Stimulated activated CD8-positive, alpha-beta memory T cell treated with anti-CD3 and anti-CD28 coated beads, Interleukin-12 subunit alpha, Interleukin-12 subunit beta, amount 100 ng/mL, for 24 hours (primary cell): ENCODE measurements around the gene DPP3.

Experiments used
- DNase-seq: peaks from one replicate; pipeline ENCODE4 v3.0.0-alpha.2; 2020; ENCODE audit errors: extremely low read depth

DPP3 gene

DNA sequence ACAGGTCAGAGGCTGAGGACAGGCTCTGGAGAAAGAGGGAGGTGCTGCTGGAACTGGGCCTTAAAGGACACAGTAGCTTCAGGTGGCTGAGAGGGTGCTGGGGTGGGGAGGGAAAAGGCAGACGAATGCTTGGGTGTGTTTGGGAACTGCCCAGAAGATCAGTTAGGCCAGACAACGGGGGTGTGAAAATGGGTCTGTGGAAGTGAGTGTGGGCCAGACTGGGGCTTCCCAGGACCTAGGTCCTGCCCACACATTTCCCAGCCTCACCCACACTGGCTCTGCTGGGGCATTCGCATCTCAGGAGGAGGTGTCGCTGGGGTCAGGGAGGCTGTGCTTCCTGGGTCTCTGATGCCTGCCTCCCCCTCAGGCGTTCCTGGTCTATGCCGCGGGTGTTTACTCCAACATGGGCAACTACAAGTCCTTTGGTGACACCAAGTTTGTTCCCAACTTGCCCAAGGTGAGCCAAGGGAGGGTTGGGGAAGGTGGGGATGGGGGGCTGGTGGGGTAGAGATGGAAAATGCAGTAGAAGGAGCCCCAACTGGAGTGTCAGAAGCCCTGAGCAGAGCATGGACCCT lies 4.7 kb downstream of the DPP3 start:
- no peak for DNase-seq

DNA sequence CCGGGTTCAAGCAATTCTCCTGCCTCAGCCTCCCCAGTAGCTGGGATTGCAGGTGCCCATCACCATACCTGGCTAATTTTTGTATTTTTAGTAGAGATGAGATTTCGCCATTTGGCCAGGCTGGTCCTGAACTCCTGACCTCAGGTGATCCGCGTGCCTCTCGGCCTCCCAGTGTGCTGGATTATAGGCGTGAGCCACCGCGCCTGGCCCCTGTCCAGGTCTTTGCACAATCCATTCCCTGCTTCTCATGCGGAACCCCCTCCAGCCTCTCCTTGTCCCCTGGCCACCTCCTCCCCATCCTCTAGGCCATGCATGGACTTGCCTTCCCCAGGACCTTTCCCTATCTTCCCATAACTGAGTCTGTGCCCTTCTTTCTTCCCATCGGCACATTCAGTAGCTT lies 8.7 kb downstream of the DPP3 start:
- no peak for DNase-seq

DNA sequence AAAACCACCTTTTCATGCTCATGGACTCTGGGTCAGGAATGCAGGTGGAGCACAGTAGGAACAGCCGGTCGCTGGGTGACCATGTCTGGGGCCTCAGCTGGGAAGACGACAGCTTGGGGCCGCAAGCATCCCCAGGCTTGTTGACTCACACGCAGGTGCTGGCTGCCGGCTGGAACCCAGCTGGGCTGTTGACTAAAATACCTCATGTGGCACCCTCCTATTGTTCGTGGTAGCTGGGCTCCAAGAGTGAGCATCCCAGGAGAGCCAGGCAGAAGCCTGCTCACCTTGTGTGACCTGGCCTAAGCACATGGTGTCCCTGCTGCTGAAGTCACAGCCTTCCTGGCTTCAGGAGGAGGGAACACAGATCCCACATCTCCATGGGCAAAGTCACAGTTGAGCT lies 9.4 kb downstream of the DPP3 start:
- no peak for DNase-seq

DNA sequence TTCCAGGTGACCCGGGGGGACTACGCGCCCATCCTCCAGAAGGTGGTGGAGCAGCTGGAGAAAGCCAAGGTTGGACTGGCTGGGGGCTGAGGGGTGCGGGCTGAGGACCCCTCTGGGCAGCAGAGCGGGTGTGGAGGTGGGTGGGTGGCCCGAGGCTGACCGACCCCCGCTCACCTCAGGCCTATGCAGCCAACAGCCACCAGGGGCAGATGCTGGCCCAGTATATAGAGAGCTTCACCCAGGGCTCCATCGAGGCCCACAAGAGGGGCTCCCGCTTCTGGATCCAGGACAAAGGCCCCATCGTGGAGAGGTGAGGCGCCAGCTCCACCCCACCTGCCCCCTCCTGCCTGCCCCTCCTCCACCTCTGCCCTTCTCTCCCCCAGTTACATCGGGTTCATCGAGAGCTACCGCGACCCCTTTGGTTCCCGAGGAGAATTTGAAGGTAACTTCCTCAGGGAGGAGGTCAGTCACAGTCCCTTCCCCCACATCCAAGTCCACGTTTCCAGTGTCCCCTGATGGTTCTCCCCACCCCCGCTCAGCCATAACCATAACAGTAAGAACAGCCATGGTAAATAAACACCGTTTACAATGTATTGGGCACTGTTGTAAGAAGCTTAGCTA lies 11.2 kb downstream of the DPP3 start:
- DNase-seq = no peak

DNA sequence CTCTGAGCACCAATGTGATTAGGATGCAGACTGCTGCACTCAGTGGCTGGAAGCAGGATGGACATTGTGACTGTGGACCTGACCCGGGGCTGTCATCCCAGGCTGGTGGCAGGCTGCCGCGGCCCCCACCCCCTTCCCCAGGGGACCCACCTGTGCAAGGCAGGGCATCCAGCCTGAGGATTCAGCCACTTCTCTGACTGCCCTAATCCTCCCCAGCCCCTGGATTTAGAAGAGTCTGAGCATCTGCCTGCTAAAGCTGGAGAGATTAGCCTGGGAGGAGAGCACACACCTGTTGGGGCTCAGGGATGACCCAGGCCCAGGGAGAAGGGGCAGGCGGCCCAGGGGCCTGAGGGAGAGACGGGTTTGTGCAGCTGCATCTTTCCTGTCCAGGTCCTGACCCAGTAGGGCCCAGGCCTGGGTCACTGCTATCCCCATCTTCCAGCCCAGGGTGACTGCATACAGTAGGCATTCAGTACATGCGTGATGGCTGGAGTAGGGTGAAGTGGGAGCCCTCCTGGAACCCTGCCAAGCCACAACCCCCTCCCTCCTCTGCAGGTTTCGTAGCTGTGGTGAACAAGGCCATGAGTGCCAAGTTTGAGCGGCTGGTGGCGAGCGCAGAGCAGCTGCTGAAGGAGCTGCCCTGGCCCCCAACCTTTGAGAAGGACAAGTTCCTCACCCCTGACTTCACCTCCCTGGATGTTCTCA lies 12.1 kb downstream of the DPP3 start:
- no peak for DNase-seq

DNA sequence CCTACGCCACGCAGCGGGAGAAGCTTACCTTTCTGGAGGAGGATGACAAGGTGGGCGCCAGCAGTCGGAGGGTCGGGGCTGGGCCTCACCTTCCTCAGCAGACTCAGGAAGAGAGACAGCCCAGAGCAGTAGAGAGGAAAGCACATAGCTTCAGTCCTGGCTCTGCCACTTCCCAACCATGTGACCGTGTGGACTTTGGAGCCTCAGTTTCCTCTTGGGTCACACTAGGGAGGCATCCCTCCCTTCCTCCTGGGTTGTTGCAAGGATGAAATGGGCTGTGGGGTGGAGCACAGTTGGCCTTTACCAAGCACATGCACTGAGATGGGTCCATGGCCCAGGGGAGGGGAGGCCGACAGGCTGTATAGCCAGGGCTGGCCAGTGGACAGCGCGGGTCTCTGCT lies 12.9 kb downstream of the DPP3 start:
- no peak for DNase-seq

DNA sequence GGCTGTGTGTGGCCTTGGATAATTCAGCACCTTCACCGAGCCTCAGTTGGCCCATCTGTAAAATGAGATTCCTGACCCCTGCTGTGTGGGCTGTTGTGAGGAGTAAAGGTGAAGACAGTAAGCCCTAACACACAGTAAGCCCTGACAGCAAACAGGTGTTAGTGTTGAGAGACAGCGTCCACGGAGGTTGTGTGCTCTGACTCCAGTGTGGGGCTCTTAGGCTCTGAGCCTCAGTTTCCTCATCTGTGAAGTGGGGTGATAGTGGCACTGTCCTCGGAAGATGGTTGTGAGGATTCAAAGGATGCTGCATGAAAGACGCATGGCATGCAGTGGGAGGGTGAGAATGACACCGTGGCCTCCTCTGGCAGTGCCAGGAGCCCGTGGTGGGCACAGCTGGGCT lies 14.2 kb downstream of the DPP3 start:
- DNase-seq = no peak

DNA sequence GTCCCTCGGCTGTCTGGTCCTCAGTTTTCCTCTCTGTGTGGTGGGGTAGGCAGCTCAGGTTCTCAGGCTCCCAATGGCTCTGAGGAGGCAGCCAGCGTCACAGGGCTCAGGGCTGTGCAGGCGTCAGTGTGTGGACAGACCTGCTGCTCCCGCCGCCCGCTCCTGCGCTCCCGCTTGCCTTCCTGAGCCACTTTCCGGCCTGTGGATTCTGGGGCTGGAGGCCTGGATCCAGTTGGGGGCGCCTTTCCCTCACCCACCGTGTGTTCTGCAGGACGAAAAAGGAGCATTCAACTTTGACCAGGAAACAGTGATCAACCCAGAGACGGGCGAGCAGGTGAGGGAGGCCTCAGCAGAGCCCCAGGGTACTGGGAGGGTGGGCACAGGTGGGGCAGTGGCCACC lies 14.7 kb downstream of the DPP3 start:
- DNase-seq = no peak

DNA sequence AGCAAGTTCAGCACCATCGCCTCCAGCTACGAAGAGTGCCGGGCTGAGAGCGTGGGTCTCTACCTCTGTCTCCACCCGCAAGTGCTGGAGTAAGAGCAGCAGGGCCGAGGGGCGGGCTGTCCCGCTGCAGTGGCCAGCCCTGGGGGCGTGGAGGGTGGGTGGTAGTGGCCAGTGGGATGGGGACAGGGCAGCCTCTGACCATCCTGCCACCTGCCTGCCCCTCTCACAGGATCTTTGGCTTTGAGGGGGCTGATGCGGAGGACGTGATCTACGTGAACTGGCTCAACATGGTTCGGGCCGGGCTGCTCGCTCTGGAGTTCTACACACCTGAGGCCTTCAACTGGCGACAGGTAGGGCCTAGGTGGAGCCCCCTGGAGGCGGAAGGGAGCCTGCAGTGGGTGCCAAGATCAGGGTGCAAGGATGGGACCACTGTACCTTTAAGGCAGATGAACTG lies 15.2 kb downstream of the DPP3 start:
- DNase-seq = no peak

DNA sequence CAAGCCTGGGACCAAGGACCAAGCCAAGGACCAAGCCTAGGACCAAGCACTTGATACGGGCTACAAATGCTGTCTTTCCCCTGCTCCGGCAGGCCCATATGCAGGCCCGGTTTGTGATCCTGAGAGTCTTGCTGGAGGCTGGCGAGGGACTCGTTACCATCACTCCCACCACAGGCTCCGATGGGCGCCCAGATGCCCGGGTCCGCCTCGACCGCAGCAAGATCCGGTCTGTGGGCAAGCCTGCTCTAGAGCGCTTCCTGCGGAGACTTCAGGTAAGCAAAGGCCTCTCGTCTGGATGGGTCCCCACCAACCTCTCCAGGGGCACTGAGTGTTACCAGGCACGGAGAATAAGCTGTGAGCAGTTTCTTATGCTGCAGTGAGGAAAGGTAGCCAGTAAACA lies 17.0 kb downstream of the DPP3 start:
- no peak for DNase-seq

DNA sequence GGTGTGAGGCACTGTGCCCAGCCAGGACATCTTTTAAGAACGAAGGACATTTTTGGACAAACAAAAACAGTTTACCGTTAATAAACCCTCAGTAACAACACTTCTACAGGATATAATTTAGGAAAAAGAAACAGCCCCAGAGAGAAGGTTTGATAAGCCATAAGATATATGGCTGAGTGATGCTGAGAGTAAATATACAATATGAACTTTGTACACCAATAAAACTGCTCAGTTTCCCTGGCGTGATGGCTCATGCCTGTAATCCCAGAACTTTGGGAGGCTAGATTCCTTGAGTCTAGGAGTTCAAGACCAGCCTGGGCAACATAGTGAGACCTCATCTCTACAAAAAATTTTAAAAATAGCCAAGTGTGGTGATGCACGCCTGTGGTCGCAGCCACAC lies 18.3 kb downstream of the DPP3 start:
- no peak for DNase-seq

DNA sequence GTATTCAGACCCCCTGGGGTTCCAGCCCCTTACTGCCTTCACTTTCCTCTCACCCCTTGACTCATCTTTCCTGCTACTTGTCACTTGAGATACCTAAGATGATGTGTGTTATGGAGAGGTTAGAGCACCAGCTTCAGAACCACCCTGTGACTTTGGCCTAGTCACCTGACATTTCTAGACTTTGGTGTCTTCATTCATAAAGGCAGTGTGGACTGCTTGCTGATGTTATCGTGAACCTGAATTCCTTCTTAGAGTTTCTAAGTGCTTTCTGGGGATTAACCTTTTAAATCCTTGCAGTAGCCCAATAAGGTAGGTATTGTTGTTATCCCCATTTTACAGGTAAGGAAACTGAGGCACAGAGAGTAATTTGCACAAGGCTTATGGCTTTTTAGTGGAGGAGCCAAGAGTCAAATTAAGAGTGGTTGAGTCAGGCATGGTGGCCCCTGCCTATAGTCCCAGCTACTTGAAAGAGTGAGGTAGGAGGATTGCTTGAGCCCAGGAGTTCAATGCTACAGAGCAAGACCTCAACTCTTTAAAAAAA lies 25.1 kb downstream of the DPP3 start:
- no peak for DNase-seq

DNA sequence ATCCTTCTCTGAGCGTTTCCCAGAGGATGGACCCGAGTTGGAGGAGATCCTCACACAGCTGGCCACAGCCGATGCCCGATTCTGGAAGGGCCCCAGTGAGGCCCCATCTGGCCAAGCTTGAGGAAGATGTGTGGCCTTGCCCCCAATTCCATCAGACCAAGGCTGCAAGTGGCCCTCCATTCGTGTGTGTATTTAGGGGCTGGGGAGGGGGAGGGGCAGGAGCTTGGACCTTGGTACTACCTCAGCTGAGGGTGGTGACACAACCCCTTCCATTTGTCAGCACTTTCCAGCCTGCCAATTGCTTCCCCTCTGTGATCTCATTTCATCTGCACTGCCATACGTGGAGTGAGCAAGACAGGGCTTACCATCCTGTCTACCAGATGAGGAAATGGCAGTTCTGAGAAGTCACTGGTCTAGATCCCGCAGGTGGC lies 28.9 kb downstream of the DPP3 start:
- DNase-seq = no peak

DNA sequence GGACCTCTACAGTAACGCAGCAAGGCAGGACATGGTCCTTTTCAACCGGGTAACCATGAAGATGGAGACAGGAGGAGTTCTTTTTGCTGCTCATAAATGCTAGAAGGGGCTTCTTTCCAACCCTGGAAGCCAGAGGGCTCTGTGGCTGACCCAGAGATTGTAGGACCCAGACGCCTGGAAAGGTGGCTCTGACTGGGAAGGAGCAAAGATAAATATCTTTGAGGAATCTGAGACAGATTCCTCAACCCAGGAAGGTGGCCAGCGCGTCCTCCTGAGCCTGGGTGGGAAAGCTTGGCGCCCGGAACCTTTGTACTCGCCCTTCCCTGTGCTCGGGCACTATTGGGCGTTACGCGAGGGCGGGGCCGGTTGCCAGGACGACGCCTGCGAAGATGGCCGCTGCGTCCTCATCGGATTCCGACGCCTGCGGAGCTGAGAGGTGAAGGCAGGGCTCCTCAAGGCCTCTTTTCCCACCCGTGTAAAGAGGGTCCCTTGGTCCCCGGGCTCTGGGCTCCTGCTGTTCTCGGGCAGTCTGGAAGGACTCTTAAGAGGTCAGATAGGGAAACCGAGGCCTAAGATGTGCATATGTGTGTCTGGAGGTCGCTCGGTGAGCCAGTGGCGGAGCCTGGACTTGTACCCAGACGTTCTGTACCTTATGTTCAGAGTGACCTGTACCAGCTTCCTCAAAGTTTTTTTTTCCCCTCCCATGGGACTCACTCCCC lies 30.2 kb downstream of the DPP3 start, which contains the start of gene BBS1:
Gene BBS1 (plus strand): TSS at position 365 of the 719 bp plus-strand sequence. CDS start 25 bp downstream, at position 390.
- DNase-seq = peak; percentile 55

DNA sequence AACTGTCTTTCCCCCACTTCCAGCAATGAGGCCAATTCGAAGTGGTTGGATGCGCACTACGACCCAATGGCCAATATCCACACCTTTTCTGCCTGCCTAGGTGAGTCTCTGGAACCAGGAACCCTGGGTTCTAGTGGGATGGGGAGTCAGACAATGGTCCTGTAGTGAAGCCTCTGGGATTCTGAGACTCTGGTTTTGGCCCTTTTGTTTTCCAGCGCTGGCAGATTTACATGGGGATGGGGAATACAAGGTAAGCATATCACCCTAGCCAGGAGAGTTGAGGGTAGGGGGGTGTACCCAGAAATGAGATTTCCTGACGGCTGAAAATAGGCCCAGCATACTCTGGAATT lies 30.7 kb downstream of the DPP3 start:
- DNase-seq = no peak

DNA sequence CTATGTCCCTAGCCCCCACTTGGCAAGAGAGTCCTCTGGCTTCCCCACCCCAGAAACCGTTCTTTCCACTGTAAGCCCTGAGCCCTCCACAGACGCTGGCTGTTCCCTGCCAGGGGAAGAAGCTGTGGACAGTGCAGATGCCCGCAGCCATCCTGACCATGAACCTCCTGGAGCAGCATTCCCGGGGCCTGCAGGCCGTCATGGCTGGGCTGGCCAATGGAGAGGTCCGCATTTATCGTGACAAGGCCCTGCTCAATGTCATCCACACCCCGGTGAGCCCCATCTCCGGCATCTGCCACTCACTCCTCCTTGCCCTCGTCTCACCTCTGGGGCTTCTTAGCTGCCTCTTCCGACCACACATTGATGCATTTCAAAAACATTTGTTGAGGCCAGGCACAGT lies 43.4 kb downstream of the DPP3 start:
- no peak for DNase-seq

DNA sequence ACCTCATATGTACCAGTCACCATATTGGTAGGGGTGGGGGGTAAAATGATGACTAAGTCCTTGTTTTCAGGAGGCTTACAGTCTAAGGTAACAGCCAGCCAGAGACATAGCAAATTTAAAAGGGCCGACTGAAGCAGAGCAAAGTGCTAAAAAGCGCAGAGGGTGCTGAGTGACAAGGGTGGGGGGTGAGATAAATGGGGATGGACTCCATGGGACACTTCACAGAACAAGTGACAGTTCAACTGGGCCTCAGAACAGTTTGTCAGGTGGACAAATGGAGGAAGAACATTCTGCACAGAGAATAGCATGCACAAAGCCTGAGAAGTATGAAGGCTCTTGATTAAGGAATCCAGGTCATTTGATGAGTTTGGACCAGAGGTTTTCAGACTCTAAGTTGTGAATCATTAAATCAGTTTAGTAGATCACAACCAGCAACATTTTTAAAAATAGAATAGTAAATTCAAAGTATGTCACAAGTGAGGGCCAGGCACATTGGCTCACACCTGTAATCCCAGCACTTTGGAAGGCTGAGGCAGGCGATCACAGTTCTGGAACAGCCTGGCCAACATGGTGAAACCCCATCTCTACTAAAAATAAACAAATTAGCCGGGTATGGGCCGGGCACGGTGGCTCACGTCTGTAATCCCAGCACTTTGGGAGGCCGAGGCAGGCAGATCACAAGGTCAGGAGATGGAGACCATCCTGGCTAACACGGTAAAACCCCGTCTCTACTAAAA lies 44.2 kb downstream of the DPP3 start:
- no peak for DNase-seq

DNA sequence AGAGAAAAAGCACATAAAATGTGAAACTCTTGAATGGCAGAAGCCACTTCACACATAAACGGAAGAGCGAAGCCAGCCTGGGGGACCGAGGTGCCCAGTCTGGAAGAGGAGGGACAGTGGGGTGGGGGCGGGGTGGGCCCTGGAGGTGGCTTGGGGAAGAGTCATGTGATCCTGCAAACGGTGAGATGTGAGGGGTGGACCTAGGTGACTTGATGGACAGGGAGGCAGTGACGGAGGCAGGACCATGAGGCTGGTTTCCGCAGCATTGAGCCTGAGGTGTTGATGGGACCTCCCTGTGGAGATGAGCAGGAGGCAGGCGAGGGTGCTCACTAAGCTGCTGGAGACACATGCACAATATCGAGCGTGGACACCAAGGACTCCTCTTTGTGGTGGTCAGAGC lies 48.8 kb downstream of the DPP3 start:
- DNase-seq = no peak

DNA sequence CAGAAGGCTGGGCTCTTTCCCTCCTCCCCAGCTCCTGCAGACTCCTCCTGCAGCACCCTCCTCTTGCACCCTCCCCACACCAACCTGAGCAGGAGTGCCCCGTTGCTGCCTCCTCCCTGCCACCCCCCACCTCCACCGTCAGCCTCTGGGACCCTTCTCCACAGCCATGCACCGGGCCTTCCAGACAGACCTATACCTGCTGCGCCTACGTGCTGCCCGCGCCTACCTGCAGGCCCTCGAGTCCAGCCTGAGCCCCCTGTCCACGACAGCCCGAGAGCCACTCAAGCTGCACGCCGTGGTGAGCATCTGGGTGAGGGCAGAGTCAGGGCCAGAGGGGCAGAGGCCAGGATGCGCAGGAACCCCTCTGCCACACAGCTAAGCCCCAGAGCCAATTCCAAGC lies 49.4 kb downstream of the DPP3 start:
- no peak for DNase-seq

DNA sequence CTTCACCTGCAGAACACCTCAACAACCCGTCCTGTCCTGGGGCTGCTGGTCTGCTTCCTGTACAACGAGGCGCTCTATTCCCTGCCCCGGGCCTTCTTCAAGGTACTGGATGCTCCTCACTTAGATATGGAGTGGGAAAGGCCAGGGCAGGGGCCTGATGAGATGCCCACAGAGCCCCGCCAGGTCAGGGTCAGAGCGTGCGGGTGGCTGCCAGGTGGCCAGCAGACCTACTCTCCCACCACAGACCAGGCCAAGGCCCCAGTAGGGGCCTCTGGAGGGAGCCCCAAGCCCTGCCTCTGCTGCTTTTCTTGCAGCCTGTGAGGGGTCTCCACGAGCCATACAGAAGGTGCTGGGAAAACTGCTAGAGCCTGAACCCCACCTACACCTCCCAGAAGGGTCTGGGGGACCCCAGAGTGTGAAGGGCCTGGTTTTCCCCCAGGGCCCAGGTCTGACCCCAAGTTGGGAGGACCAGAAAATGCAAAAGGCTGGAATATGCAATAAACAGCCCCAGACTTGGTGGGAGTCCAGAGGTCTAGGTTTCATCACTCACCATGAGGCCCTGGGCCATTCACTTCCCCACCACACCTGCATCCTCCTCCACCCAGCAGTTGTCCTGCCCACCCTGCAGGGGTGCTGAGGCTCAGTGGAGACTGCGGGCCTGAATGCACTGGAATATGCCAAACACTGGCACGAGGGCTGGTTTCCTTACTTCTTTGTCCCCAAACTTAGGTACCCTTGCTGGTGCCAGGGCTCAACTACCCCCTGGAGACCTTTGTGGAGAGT lies 50.9 kb downstream of the DPP3 start:
- DNase-seq = no peak

DNA sequence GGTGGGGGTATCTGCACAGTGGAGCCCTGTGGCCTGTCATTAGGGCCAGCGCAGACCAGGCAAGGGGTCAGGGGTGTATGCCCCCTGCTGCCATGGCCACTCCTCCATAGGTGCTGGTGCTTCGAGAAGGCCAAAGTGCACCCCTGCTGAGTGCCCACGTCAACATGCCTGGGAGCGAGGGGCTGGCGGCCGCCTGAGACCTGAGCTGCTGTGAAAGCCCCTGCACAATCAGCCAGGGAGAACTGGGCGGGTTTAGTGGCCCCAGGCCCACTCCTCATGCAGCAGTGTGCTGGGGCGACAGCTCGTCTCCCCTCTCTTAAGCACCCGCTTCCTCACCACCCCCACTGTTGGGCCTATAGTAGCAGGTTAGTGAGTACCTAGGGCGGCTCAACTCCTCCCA lies 51.6 kb downstream of the DPP3 start:
- DNase-seq = no peak
